Endodermal cell (in vitro differentiated cells): ENCODE results near the gene MINDY4. TPM values are rescaled to one million over a fixed set of nuclear protein-coding genes. Genes with fewer than 3 reads are reported as not detected.
A peak's percentile ranks its signal among the peaks of the same experiment; 100 is the strongest.

Experiments
- DNase-seq: peaks from one replicate; pipeline ENCODE4 v3.0.0-alpha.2; 2017
- H3K27ac ChIP-seq: 2 replicates; pipeline ENCODE4 v1.5.1; 2013; ENCODE audit warnings: mild to moderate bottlenecking, low read depth, low read length, moderate library complexity
- H3K27me3 ChIP-seq: 2 replicates; pipeline ENCODE4 v1.6.1; 2013; ENCODE audit warnings: mild to moderate bottlenecking, low read length, moderate library complexity; ENCODE audit not compliant: insufficient read depth, control insufficient read depth, poor library complexity, severe bottlenecking
- H3K36me3 ChIP-seq: 2 replicates; pipeline ENCODE4 v1.7.0; 2013; ENCODE audit warnings: mild to moderate bottlenecking, low read length, moderate library complexity; ENCODE audit not compliant: control insufficient read depth, insufficient read depth
- H3K4me1 ChIP-seq: one replicate; pipeline ENCODE4 v1.7.0; 2013; ENCODE audit warnings: low read length; ENCODE audit not compliant: control insufficient read depth, insufficient read depth
- H3K4me3 ChIP-seq: 2 replicates; pipeline ENCODE4 v1.5.1; 2013; ENCODE audit warnings: mild to moderate bottlenecking, low read length, moderate library complexity
- H3K9ac ChIP-seq: 2 replicates; pipeline ENCODE4 v1.6.1; 2013; ENCODE audit warnings: mild to moderate bottlenecking, low read length, moderate library complexity; ENCODE audit not compliant: poor library complexity, severe bottlenecking; ENCODE audit errors: extremely low read depth
- H3K9me3 ChIP-seq: 2 replicates; pipeline ENCODE4 v1.6.1; 2013; ENCODE audit warnings: mild to moderate bottlenecking, low read length, moderate library complexity; ENCODE audit not compliant: control insufficient read depth
- H3K27ac Mint-ChIP-seq: 2 replicates; pipeline ENCODE4 v1.8.0; 2020; ENCODE audit warnings: mixed read lengths
- H3K27me3 Mint-ChIP-seq: 2 replicates; pipeline ENCODE4 v1.8.0; 2021; ENCODE audit warnings: mild to moderate bottlenecking, mixed read lengths; ENCODE audit not compliant: insufficient read depth
- H3K36me3 Mint-ChIP-seq: 2 replicates; pipeline ENCODE4 v1.8.0; 2020; ENCODE audit warnings: low read depth, mixed read lengths
- H3K4me1 Mint-ChIP-seq: 2 replicates; pipeline ENCODE4 v1.8.0; 2020; ENCODE audit warnings: mixed read lengths
- H3K4me3 Mint-ChIP-seq: 2 replicates; pipeline ENCODE4 v1.8.0; 2020; ENCODE audit warnings: mild to moderate bottlenecking, moderate library complexity, mixed read lengths
- H3K9me3 Mint-ChIP-seq: 2 replicates; pipeline ENCODE4 v1.8.0; 2020; ENCODE audit warnings: mild to moderate bottlenecking, mixed read lengths
- WGBS, 2 experiments: methylation state at CpG; one replicate each; pipeline versions ENCODE4 v1.1.5 to v1.1.7; 2013; ENCODE audit warnings: missing lambda C conversion rate in 2 of 2, mixed read lengths in 1 of 2; ENCODE audit not compliant: insufficient coverage in 1 of 2, insufficient read length in 1 of 2; 5-methylcytosine and 5-hydroxymethylcytosine counted together
- total RNA-seq, 2 donors: library from RNA; stranded (reverse); fragmentation: NEBNext Ultra II Directional in 1 of 2; extraction: Animal tissue kit (Norgen Biotek cat#: 25700) in 1 of 2; gene quantifications; 2 replicates in 1 of 2; 3 replicates in 1 of 2; pipeline ENCODE4 v1.2.1, GENCODE V29; 2021
- TF ChIP-seq, protein P1 (sequence below): fragments of 200-600 bp; sonication (generic); conservative IDR thresholded peaks from 2 replicates; pipeline ENCODE4 v1.5.0; 2021; ENCODE audit warnings: antibody characterized with exemption, mild to moderate bottlenecking

MINDY4 gene
- total RNA-seq, 2 donors from 2014 or later, result 7.2 to 8.1 TPM

DNA sequence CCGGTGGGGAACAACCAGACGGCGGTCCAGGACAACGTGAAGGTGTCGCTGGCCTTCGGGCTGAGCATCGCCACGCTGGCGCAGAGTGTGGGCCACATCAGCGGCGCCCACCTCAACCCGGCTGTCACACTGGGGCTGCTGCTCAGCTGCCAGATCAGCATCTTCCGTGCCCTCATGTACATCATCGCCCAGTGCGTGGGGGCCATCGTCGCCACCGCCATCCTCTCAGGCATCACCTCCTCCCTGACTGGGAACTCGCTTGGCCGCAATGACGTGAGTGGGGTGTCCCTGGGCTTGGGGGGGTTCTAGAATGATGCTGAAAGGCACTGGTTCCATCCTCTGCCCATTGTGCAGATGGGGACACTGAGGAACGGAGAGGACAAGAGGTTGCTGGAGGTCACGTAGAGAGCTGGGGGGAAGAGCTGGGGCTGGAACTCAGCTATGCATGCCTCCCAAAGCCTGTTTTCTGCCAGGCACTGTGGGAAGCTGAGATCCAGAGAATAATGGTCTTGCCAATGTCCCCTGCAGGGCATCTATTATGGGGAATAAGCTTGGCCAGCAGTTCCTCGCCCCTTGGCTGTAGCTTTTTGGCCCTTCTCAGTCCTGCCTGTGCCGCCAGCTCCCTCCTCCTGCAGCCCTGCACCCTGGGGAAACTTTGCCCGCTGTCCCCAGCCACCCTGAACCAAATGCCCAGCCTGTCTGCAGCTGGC is 141.0 kb downstream of the MINDY4 start:
- Mint-ChIP-seq H3K36me3 (no peaks in the 10 kb centered on the region), H3K27ac (no peak overlapping the region), H3K4me1 (peaks cover 24% of the 10 kb centered on the region), H3K27me3 (peaks cover 1% of the 10 kb centered on the region), H3K4me3 (no peak overlapping the region), H3K9me3 (no peaks in the 10 kb centered on the region)
- DNase-seq, result peak; percentile 40
- Histone ChIP-seq H3K4me3 (no peak overlapping the region), H3K27me3 (no peaks in the 10 kb centered on the region), H3K9ac (no peak overlapping the region), H3K27ac (no peak overlapping the region), H3K4me1 (peaks cover 11% of the 10 kb centered on the region), H3K36me3 (no peaks in the 10 kb centered on the region), H3K9me3 (no peaks in the 10 kb centered on the region)
- TF ChIP-seq, protein P1, sequence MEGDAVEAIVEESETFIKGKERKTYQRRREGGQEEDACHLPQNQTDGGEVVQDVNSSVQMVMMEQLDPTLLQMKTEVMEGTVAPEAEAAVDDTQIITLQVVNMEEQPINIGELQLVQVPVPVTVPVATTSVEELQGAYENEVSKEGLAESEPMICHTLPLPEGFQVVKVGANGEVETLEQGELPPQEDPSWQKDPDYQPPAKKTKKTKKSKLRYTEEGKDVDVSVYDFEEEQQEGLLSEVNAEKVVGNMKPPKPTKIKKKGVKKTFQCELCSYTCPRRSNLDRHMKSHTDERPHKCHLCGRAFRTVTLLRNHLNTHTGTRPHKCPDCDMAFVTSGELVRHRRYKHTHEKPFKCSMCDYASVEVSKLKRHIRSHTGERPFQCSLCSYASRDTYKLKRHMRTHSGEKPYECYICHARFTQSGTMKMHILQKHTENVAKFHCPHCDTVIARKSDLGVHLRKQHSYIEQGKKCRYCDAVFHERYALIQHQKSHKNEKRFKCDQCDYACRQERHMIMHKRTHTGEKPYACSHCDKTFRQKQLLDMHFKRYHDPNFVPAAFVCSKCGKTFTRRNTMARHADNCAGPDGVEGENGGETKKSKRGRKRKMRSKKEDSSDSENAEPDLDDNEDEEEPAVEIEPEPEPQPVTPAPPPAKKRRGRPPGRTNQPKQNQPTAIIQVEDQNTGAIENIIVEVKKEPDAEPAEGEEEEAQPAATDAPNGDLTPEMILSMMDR, result no peak
- 91 to 96% methylated on average over 16 to 26 of the region's 26 CpGs for WGBS, 2 experiments

DNA sequence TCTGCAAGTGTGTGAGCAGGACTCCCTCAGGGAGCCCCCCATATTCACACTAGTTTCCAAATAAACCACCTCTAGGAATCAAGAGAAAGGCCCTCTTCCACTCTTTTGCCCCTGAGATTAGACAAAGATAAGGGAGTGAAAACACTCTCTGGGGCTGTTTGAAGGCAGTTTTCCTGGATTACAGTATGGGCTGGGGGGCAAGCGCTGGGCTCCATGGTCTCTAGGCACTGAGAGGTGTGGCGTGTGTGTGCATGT is 141.4 kb downstream of the MINDY4 start:
- Histone ChIP-seq H3K4me3 (no peak overlapping the region), H3K27ac (no peak overlapping the region)
- TF ChIP-seq, protein P1, result no peak

DNA sequence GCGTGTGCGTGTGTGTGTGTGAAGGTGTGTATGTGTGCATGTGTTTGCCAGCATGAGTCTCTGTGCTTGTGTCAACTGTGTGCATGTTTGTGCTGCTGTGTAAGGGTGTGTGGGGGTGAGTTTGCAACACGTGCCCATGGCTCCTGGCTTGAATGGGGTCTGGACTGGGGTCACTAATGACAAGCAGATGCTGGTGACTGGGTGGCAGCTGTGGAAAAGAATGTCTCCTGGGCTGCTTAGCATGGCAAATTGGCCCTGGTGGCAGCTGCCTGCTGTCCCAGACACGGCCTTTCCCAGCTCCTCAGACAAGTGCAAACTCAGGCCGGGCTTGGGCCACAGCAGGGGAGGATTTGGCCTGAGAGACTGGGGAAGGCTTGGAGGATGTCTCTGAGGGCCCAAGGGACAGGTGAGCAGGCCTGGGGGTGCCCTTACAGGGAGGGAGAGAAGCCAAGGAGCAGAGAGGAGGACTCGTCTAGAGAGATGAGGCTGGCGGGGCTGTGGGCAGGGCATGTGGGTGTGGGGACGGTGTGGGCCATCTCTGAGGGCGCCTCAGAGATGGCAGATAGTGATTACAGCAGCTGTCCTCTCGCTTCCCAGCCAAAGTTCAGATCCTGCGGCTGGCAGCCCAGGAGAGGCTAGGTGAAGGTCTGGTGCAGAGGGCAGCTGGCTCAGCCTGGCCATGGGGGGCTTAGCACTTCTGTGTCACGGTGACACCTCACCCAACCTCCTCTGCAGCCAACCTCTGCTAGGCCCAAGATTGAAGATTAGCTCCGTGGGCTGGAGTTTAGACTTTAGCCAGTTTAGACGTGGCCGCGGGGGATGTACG is 142.0 kb downstream of the MINDY4 start:
- Mint-ChIP-seq H3K27ac (no peak overlapping the region), H3K4me1 (peaks cover 24% of the 10 kb centered on the region), H3K9me3 (no peaks in the 10 kb centered on the region), H3K4me3 (no peak overlapping the region), H3K36me3 (no peaks in the 10 kb centered on the region), H3K27me3 (peaks cover 1% of the 10 kb centered on the region)
- no peak overlapping the region for H3K4me3 ChIP-seq
- WGBS, 2 experiments, result 86 to 89% methylated on average over 8 to 17 of the region's 17 CpGs
- TF ChIP-seq, protein P1, result no peak
- peak; percentile 59 for DNase-seq
- peak overlapping the region; percentile 25 for H3K27ac ChIP-seq
- H3K4me1 ChIP-seq, result peaks cover 11% of the 10 kb centered on the region
- no peaks in the 10 kb centered on the region for H3K27me3 ChIP-seq
- no peak overlapping the region for H3K9ac ChIP-seq
- no peaks in the 10 kb centered on the region for H3K9me3 ChIP-seq
- no peaks in the 10 kb centered on the region for H3K36me3 ChIP-seq

More for the DNA sequence above, 141.4 kb downstream of the MINDY4 start:
- peaks cover 11% of the 10 kb centered on the region for H3K4me1 ChIP-seq
- Mint-ChIP-seq H3K4me3 (no peak overlapping the region), H3K36me3 (no peaks in the 10 kb centered on the region), H3K27ac (no peak overlapping the region), H3K9me3 (no peaks in the 10 kb centered on the region), H3K4me1 (peaks cover 24% of the 10 kb centered on the region), H3K27me3 (peaks cover 1% of the 10 kb centered on the region)
- WGBS, 2 experiments, result 88% methylated on average over 2 of the region's 2 CpGs; no CpG with 5 or more reads in 1 of the 2 experiments
- H3K36me3 ChIP-seq, result no peaks in the 10 kb centered on the region
- no peaks in the 10 kb centered on the region for H3K9me3 ChIP-seq
- no peaks in the 10 kb centered on the region for H3K27me3 ChIP-seq
- DNase-seq, result no peak
- no peak overlapping the region for H3K9ac ChIP-seq
